ENCODE measurements around the gene ALDH1A3. TPM values are rescaled to one million over a fixed set of nuclear protein-coding genes. Genes with fewer than 3 reads are reported as not detected.
A peak's percentile ranks its signal among the peaks of the same experiment; 100 is the strongest.

ALDH1A3 gene
- total RNA-seq, 4 donors from 2014 or later, result 6.8 to 12.4 (median 7.7) TPM

- no peaks in the 10 kb centered on the region for H3K9me3 ChIP-seq
- DNase-seq (ENCODE audit: low spot score in 2 of 2), result peak in 1 of 2 donors; percentile 73
- no peak for TF ChIP-seq POLR2AphosphoS5 (IDR thresholded peaks at IDR 0.05)
- TF ChIP-seq POLR2A (IDR thresholded peaks at IDR 0.05), result no peak
- TF ChIP-seq, protein P1, sequence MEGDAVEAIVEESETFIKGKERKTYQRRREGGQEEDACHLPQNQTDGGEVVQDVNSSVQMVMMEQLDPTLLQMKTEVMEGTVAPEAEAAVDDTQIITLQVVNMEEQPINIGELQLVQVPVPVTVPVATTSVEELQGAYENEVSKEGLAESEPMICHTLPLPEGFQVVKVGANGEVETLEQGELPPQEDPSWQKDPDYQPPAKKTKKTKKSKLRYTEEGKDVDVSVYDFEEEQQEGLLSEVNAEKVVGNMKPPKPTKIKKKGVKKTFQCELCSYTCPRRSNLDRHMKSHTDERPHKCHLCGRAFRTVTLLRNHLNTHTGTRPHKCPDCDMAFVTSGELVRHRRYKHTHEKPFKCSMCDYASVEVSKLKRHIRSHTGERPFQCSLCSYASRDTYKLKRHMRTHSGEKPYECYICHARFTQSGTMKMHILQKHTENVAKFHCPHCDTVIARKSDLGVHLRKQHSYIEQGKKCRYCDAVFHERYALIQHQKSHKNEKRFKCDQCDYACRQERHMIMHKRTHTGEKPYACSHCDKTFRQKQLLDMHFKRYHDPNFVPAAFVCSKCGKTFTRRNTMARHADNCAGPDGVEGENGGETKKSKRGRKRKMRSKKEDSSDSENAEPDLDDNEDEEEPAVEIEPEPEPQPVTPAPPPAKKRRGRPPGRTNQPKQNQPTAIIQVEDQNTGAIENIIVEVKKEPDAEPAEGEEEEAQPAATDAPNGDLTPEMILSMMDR (IDR thresholded peaks at IDR 0.05), result no peak
- no peak for TF ChIP-seq EP300 (IDR thresholded peaks at IDR 0.05)
- H3K27me3 ChIP-seq, result no peaks in the 10 kb centered on the region
- H3K27ac ChIP-seq, result peak overlapping the region; percentile 8
- H3K4me1 ChIP-seq, result peaks cover 2% of the 10 kb centered on the region
- 62% methylated on average over 14 of the region's 14 CpGs for WGBS
- no peaks in the 10 kb centered on the region for H3K36me3 ChIP-seq
- no peak overlapping the region for H3K4me3 ChIP-seq
These were observed 18.7 kb upstream of the ALDH1A3 start for GRCh38 chr15:100860829-100861510.

GRCh38 chr15:100861511-100861991, 18.1 kb upstream of the ALDH1A3 start:
- no peaks in the 10 kb centered on the region for H3K27me3 ChIP-seq
- no peak overlapping the region for H3K4me3 ChIP-seq
- peak in 1 of 2 donors; percentile 79 for DNase-seq (ENCODE audit: low spot score in 2 of 2)
- WGBS, result 63% methylated on average over 10 of the region's 16 CpGs
- H3K4me1 ChIP-seq, result peaks cover 2% of the 10 kb centered on the region
- no peak for TF ChIP-seq POLR2AphosphoS5 (IDR thresholded peaks at IDR 0.05)
- TF ChIP-seq, protein P1 (IDR thresholded peaks at IDR 0.05), result no peak
- TF ChIP-seq EP300 (IDR thresholded peaks at IDR 0.05), result no peak
- H3K27ac ChIP-seq, result peak overlapping the region; percentile 40
- no peaks in the 10 kb centered on the region for H3K36me3 ChIP-seq
- H3K9me3 ChIP-seq, result no peaks in the 10 kb centered on the region

DNA sequence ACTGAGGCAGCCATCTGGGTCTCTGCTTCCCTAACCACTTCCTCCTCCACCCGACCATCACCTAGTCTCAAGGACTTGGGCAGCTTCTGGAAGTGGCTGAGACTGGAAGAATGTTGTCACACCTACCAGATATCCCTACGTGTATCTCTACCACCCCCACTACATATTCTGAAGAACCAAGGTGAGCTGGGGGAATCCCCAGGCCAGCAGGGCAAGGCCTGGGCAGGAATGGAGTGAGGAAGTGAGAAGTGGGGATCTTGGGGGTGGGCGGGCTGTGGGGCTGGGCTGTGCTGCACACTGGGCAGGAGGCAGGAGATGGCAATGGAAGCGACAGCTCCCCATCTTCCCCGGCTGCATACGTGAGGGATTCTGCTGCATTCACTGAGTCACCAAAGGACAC, 17.5 kb upstream of the ALDH1A3 start:
- TF ChIP-seq POLR2A (IDR thresholded peaks at IDR 0.05) (no peak), EP300 (IDR thresholded peaks at IDR 0.05) (no peak), POLR2AphosphoS5 (IDR thresholded peaks at IDR 0.05) (no peak)
- TF ChIP-seq, protein P1 (IDR thresholded peaks at IDR 0.05), result no peak
- Histone ChIP-seq H3K4me1 (peaks cover 2% of the 10 kb centered on the region), H3K9me3 (no peaks in the 10 kb centered on the region), H3K27me3 (no peaks in the 10 kb centered on the region), H3K36me3 (no peaks in the 10 kb centered on the region), H3K4me3 (no peak overlapping the region), H3K27ac (peak overlapping the region; percentile 40)
- WGBS, result 97% methylated on average over 6 of the region's 6 CpGs
- DNase-seq (ENCODE audit: low spot score in 2 of 2), result peak in 1 of 2 donors; percentile 12

- H3K4me3 ChIP-seq, result no peak overlapping the region
- WGBS, result 53% methylated on average over 7 of the region's 7 CpGs
- H3K9me3 ChIP-seq, result no peaks in the 10 kb centered on the region
- peaks cover 2% of the 10 kb centered on the region for H3K4me1 ChIP-seq
- DNase-seq (ENCODE audit: low spot score in 2 of 2), result peak in 1 of 2 donors; percentile 43
- no peaks in the 10 kb centered on the region for H3K27me3 ChIP-seq
- H3K36me3 ChIP-seq, result no peaks in the 10 kb centered on the region
- no peak overlapping the region for H3K27ac ChIP-seq
- TF ChIP-seq POLR2A (IDR thresholded peaks at IDR 0.05), result no peak
- TF ChIP-seq, protein P1 (IDR thresholded peaks at IDR 0.05), result no peak
- no peak for TF ChIP-seq POLR2AphosphoS5 (IDR thresholded peaks at IDR 0.05)
- TF ChIP-seq EP300 (IDR thresholded peaks at IDR 0.05), result no peak
These were observed 16.4 kb upstream of the ALDH1A3 start for GRCh38 chr15:100863075-100863795.

- Histone ChIP-seq H3K36me3 (no peaks in the 10 kb centered on the region), H3K27me3 (no peaks in the 10 kb centered on the region), H3K9me3 (no peaks in the 10 kb centered on the region), H3K4me3 (no peak overlapping the region), H3K27ac (no peak overlapping the region), H3K4me1 (peaks cover 2% of the 10 kb centered on the region)
- peak in 1 of 2 donors; percentile 77 for DNase-seq (ENCODE audit: low spot score in 2 of 2)
- 69% methylated on average over 15 of the region's 15 CpGs for WGBS
- TF ChIP-seq POLR2AphosphoS5 (IDR thresholded peaks at IDR 0.05) (no peak), EP300 (IDR thresholded peaks at IDR 0.05) (no peak), POLR2A (IDR thresholded peaks at IDR 0.05) (no peak)
- TF ChIP-seq, protein P1 (IDR thresholded peaks at IDR 0.05), result no peak
These were observed 15.8 kb upstream of the ALDH1A3 start for GRCh38 chr15:100863796-100864267.

All from suprapubic skin (tissue), 4 donors.